SU-DHL-6 (cell line): ENCODE measurements around the gene ITGA7.

Source experiments
- CTCF ChIP-seq: fragments of 200-600 bp; sonication (generic); IDR thresholded peaks from one replicate; pipeline ENCODE4 v1.5.1; 2017; ENCODE audit warnings: antibody characterized with exemption, mild to moderate bottlenecking, low read length, moderate library complexity; ENCODE audit not compliant: insufficient read depth, poor library complexity, severe bottlenecking
- EZH2phosphoT487 ChIP-seq: fragments of 200-600 bp; sonication (generic), shearing (Covaris generic); conservative IDR thresholded peaks from 2 replicates; pipeline ENCODE4 v1.6.1; 2018; ENCODE audit warnings: mild to moderate bottlenecking, antibody characterized with exemption, low read length, moderate library complexity, mixed read lengths

- no peak for TF ChIP-seq CTCF
- TF ChIP-seq EZH2phosphoT487, result no peak
Observed at GRCh38 chr12:55720894-55721444, 13.3 kb upstream of the ITGA7 start.
